GM21390 (cell line): ENCODE results near the gene FTCDNL1.

Experiments
- ATAC-seq: cut with Tn5 transposase; IDR thresholded peaks from one replicate; pipeline ENCODE4 v1.9.1; 2021; ENCODE audit not compliant: unreplicated experiment

The FTCDNL1 gene

DNA sequence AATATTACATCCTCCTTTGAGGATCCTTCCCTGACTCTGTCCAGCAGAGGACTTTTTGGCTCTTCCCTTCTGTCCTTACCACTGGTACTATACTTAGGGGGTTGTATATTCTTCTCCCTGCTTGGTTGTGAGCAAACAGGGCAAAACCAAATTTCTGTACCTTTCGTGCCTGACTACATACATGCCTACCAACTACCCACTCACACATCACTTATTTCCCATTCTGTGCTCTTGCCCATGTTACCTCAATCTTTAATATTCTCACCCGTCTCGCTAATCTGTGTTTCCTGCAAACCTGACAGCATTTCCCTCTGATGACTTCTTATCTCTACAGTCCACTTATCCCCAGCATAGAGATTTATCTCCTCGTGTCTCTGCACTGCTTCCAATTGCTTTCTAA lies 58.6 kb downstream of the FTCDNL1 start:
- no peak for ATAC-seq

DNA sequence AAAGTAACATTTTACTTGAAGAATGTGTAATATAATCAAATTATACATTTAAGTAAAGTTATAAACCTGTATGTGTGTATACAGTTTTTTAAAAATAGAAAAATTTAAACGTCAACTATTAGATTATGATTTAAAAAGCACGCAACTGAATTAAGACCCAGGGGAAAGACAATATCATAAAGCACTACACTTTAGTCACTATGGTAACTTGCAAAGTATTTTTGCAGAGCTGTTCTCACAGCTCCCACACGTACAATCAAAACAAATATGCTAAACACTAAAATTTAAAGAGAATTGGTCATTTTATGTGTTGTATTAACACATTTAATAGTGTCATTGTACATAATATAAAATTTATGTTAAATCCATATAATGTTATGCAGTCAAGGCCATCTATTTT lies 59.7 kb downstream of the FTCDNL1 start:
- ATAC-seq = no peak

DNA sequence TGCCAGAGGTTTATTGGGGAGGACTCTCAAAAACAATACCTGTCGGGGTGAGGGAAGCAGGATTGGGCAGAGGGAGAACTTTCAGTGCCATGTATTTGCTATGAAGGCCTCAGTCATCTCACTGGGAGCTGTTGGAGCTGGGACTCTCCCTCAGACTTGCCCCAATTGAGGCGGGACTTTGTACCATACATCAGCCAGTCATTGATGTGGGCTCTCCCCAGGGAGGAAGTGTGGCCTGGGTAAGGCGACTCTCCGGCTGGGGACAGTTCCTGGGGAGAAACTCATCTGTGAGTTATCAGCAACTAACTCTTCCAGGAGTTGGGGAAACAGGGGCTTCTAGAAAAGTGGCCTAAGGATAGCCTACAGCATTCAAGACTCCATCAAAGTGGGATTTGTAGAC lies 66.5 kb downstream of the FTCDNL1 start:
- no peak for ATAC-seq

DNA sequence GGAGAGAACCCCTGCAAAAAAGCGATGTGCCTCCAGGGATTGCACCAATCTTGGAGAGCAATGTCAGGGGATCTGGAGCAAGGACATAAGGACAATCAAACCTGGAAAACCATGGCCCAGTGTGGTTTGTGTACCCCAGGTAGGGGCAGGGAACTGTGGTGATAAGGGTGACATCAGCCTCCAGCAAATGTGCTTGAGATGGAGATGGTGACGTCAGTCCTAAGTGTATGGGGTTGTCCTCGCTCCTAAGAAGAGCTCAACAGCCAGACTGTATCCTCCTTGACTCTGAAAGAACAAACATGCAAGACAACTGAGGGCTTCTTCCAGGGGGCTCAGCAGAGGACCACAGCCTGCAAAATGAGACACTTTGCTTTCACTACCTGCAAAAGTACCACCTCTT lies 71.4 kb downstream of the FTCDNL1 start:
- no peak for ATAC-seq

DNA sequence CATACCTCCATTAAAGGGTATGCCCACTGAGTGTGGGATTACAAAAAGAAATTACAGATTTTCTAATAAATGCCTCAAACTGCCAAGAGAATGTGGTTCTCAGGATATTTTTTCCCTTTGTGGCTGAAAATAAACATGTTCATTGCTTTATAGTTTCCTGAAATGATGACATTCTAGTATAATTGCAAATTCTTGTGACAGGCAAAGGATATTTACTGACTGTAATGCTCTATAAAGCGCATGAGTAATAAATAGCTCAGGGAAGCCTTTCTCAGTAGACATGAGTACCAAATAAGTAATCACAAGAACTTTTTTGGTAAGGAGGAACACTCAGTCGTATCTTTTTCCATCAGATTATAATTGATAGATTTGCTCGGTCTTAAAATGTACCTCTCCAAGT lies 72.3 kb downstream of the FTCDNL1 start:
- ATAC-seq = no peak

DNA sequence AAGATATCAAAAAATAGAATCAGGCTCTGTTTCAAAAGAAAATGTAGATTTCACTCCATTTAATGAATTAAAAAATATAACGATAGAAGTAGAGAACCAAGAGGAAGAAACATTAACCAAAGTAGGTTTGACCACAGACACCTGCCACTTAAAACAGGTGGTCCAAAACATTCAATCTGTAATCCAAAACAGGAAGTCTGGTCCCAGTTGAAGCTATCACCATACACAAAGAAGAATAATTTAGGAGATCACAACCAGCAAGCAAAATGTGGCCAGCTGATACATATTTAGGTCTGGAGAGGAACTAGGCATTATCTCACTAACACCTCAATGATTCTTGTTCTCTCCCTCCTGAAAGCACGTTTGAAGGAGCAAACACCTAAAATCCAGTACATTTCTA lies 73.1 kb downstream of the FTCDNL1 start:
- ATAC-seq = no peak

DNA sequence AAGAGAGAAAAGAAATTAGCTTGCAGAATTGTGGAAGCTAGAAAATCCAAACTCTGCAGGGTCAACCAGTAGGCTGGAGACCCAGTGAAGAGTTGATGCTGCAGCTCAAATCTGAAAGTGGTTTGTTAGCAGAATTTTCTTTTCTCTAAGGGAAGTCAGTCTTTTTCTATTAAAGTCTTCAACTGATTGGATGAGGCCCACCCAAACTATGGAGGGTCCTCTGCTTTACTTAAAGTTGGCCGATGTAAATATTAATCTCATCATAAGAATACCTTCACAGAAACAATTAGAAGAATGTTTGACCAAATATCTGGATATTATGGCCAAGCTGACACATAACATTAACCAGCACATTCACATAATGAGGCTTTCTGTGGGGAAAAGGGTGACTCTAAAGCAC lies 73.7 kb downstream of the FTCDNL1 start:
- ATAC-seq = no peak

DNA sequence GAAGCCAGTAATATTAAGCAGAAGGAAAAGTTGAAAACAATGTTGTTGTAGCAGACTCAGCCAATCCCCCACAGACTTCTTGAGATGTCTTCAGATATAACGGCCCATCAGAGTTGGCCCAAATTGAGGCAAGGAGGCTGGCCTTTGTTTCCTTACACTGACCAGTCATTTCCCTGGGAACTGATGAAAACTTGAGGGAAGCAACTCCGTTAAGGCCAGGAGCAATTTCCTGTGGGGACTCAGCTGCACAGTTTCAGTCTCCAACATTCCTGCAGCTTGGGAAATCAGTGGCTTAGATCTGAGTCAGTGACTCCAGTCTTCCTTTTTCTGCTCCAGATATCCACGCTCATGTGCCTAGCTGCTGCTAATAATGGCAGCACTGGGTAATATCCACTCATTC lies 75.7 kb downstream of the FTCDNL1 start:
- no peak for ATAC-seq

DNA sequence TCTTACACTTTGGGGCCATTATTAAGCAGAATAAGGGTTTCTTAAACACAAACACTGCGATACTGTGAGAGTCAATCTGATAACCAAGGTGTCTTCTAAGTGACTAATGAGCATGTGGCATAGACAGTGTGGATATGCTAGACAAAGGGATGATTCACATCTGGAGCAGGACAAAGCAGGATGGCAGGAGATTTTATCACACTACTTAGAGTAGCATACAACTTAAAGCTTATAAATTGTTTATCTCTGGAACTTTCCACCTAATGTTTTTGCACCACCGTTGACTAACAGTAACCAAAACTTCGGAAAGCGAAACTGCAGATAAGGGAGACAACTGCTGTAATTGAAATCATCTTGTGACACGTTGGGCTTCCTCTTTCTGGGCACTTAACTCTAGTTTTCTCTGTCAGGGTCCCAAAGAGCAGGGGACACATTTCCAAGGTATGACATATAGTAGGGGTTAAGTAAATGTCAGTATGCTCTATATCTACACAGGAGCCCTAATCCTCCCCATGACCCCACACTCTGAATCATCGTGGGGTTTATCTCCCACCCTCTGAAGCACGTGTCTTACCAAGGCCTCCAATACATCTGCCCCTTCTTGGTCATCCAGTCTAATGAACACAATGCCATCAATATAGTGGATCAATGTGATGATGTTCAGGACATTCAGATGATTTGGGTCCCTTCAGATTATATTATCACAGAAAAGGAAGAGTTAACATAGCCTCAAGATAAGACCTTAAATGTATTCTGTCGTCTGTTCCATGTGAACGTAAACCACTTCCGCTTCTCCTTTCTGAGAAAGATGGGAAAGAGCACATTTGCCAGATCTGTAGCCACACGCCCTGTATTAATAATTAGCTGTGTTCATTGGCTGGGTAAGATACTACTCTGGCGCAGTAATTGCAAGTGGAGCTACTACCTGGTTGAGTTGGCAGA lies 78.7 kb downstream of the FTCDNL1 start:
- no peak for ATAC-seq

DNA sequence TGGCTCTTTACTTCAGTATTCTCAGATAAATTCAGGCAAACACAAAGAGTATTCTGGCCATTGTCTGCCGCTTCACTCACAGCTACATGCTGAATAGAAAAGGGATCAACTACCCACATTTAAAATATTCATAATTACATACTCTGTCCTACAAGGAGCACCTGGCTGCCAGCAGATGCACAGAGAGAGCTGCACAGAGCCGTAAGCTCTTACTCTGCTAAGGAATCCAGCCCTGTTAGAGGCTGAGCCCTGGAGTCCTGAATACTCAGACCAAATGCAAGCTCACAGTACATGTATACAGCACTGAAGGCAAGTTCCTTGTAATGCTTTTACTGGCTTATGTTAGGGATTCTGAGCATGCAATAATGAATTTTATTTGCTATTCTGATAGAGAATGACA lies 80.3 kb downstream of the FTCDNL1 start:
- no peak for ATAC-seq

DNA sequence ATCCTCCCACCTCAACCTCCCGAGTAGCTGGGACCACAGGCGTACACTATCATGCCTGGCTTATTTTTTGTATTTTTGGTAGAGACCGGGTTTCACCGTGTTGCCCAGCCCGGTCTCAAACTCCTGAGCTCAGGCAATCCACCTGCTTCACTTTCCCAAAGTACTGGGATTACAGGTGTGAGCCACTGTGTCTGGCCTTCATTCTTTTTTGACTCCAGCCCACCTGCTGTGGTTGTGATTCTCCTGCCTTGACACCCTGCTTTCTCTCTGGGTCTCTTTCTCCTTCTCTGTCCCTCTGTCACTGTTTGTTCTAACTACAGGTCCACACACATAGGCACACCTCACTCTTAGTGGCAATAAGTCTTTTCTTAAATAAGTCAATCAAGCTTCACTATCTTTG lies 85.3 kb downstream of the FTCDNL1 start:
- no peak for ATAC-seq

DNA sequence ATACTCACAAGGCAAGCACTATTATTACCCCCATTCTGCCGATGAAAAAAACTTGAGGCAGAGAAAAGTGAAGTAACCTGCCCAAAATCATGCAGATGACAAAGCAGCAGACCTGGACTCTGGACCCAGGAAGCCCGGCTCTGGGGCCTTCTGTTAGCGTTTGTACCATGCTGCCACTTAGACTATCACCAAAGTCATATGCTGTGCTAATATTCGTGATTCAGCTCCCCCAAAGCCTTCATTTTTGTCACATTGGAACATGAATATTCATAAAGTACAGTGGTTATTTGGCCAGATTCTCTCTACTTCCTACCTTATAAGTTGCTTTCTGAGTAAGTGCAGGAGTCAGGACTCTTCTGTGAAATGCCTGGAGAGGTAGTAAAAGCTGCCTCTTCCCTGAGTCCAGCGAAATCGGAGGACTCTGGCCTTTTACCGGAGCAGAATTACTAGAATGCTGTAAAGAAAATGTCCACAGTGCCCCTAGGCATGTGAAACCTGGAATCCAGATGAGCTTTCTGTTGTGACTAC lies 86.7 kb downstream of the FTCDNL1 start:
- ATAC-seq = no peak

DNA sequence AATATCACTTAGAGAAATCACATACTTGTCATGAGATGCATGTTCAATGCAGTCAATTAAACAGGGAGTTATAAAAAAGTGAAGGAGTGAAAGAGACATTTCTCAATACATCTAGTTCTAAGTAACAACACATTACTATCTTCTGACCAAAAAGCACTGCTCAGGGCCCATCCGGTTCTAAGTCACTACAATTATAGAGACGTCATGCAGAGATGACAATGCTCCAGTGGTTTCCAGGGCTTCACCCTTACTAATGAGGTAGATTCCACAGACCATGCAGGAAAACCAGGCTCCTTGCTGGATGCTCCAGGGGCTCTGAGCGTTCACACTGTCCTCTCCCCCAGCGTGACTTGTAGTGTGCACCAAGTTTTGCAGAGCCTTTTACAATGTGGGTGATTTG lies 88.0 kb downstream of the FTCDNL1 start:
- no peak for ATAC-seq

DNA sequence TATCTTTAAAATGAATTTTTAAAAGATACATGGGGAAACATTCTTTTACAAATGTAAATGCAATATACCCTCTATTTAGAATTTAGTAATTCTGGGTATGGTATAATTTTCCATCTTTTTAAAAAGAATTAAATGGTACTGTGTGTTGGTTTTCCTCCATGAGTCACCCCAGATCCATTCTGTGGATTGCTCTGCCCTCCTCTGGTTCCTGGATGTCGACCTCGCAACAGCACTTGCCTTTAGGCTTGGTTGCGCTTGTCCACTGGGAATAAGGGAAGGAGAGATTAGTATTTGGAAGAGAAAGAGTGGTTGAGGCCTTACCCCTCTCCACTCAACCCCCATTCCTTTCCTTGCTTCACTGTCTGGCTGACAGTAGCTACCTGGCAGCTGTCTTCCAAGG lies 90.4 kb downstream of the FTCDNL1 start:
- ATAC-seq = no peak

DNA sequence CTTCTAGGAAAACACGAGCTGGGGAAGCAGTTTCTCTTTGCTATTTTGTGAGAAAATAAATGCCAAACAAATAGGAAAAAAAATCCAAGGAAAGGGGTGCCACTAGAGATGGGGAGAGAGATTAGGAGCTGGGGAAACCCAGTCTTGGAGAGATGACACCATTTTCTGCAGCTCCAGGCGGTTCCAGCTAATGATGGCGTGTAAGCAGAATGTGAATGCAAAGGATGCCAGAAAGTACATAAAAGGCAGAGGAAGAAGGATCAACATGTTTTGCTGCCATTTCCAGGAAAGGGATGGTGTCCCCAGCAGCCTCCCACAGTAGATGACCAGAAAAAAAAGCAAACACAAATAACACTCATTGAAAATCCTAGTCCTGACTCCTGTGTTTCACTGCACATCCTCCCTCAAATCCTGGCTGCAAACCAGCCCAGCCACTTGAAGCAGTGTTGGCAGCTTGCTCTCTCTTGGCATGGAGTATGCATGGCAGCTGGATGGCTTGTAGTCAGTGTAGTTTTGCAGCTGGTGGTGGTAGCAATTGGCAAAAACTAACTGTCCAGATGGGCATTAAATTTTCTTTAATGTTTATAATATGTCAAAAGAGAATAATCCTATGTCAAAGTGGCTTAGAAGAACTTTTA lies 93.6 kb downstream of the FTCDNL1 start:
- ATAC-seq = no peak

DNA sequence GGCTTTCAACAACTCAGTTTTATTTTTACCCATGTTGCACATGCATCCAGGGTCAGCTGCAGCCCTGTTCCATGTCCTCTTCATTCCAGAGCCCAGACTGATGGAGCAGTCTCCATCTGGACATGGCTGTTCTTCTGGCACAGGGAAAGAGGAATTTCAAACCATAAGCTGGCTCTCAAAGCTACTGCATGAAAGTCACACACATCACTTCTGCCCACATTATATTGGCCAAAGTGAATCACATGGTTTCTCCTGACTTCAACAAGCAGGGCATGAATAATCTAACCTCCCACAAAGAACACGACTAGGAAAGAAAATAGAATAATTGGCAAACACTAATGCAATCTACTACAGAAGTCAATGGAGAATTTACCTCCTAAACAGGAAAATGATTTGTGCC lies 94.2 kb downstream of the FTCDNL1 start:
- ATAC-seq = no peak

DNA sequence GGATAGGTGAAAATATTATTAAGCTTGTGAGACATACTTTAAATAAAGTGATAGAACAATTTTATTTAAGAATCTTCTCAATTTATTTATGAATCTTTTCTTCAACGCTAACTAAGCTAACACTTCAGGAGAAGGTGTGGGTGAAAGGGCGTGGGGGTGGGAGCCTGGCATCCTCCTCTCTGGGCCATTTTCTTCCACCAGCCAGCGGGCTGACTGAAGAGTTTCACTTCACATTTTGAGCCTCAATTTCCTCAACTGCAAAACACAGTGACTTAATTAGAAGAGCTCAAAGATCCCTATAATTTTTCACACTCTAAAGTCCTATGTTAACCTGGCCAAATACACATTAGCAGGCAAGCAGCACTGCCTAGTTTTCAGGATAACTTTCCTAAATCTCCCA lies 94.8 kb downstream of the FTCDNL1 start:
- no peak for ATAC-seq

DNA sequence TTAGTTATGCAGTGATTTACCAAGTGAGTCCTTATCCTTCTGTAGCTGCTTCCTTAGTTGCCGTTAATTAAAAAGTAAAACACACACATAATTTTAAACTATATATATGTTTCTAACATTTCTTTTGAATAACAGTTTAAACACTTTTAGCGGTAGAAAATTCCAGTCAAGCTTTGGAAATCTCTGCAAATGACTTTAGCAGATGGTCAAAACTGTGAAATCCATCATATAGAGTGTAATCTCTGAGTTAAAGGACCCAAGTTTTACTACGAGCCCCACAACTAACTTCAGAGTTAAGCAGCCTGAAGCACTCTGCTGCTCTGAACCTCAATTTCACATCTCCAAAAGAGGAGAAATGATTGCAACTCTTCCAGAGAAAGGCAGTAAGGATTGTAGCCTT lies 96.2 kb downstream of the FTCDNL1 start:
- ATAC-seq = no peak

DNA sequence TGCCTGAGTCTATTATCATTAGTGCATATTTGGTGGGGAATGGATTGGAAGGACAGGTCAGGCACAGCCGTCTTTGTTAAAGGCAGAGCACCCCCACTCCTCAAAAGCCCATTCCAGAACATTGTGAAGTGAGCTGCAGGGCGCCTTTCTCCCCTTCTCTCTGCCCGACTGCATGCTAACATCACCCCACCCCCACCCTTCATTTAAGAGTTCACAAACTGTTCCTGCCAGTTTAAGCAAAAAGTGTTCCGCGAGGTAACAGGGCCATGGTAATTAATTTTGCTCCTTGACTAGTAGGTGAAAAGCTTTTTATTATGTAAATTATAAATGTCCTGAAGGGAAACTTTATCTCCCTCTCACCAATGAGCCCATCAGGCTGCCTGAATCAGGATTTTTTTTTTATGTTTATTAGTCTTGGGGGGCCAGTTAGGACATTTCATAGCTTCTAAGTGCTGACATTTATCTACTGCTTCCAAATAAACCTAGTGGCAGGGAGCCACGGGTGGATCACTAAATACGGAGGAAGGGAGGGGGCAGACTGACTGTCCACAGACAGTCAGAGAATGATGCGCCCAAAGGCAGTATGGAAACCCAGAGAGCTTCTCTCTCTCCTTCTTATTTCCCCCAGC lies 99.4 kb downstream of the FTCDNL1 start:
- no peak for ATAC-seq

DNA sequence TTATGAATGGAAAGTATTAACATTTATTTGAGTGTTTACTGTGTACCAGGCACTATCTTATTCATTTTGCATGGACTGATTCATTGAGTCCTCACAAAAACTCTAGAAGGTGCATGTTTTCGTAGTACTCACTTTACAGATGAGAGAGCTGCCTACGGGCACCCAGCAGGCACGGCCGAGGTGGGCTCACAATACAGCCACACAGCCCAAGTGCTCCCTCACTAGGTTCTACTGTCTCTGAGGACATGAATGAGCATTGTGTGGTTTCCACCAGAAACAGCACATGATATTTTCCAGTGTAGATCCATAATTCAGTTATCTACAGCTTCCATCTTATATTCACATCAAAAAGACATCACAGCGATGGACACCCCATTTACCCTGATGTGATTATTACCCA lies 101.4 kb downstream of the FTCDNL1 start:
- ATAC-seq = no peak

DNA sequence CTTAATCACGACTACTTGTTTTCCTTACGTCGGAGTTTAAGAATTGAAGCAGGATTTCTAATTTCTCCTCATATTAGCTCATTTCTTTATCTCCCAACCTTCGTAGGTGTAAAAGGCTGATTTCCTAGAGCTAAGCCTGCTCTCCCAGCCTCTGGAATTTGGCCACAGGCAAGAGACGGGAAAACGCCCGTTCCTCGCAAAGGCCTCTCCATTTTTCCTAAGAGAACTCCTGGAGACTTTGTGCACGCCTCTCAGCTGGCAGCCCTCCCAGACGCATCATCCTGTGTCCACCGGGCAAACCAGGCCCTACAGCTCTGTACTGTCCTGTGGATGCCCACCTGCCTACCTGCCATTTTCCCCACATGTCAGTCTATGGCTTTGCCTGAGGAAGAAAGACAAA lies 106.3 kb downstream of the FTCDNL1 start:
- ATAC-seq = no peak

DNA sequence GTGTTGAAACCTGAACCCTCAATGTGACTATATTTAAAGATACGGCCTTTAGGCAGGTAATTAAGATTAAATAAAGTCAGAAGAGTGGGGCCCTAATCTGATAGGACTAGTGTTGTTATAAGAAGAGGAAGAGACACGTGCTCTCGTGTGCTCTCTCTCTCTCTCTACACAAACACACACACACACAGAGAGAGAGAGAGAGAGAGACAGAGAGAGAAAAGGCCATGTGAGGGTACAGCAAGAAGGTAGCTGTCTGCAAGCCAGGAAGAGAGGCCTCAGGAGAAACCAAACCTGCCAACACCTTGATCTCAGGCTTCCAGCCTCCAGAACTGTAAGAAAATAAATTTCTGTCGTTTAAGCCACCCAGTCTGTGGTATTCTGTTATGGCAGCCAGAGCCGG lies 106.7 kb downstream of the FTCDNL1 start:
- ATAC-seq = no peak
